ENCODE results near the gene GSDME.

The GSDME gene

DNA sequence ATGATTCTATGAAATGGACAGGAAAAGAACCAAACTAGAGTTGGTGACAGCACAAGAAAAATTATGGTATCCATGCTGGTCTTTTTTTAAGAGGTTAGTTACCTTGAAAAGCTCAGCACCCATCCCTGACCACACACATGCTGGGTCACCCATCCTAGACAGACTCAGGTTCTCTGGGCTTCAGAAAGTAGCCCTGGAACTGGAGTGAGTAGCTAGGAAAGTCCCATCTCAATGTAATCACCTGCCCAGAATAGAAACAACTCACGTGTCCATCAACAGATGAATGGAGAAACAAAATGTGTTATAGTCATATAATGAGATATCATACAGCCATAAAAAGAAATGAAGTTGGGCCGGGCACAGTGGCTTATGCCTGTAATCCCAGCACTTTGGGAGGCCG, 37.0 kb downstream of the GSDME start:
- Histone ChIP-seq H3K4me3 (ENCODE audit: low read length) (no peak overlapping the region), H3K36me3 (ENCODE audit: control insufficient read depth, low read length) (no peaks in the 10 kb centered on the region), H3K27ac (ENCODE audit: low read depth, low read length) (no peak overlapping the region), H3F3A (ENCODE audit: control insufficient read depth, insufficient read depth) (no peaks in the 10 kb centered on the region), H4K20me1 (ENCODE audit: control insufficient read depth, insufficient read depth, low read depth, low read length) (no peaks in the 10 kb centered on the region), H3K9me3 (ENCODE audit: control insufficient read depth, insufficient read depth, low read length) (no peaks in the 10 kb centered on the region), H3K4me2 (ENCODE audit: low read length) (no peak overlapping the region), H3K79me2 (ENCODE audit: control insufficient read depth, low read length) (no peaks in the 10 kb centered on the region), H3K9me2 (replicated peaks; ENCODE audit: control insufficient read depth, low read length) (no peaks in the 10 kb centered on the region), H3K4me1 (ENCODE audit: control insufficient read depth, low read length) (peaks cover 20% of the 10 kb centered on the region), H3K27me3 (ENCODE audit: control insufficient read depth, low read length) (peaks cover 57% of the 10 kb centered on the region)
- TF ChIP-seq CTCF (IDR thresholded peaks at IDR 0.05; ENCODE audit: low read depth, low read length, poor library complexity, severe bottlenecking) (no peak), EZH2phosphoT487 (IDR thresholded peaks at IDR 0.05; ENCODE audit: borderline replicate concordance, low read length) (no peak)

GRCh38 chr7:24718977-24719491, 38.2 kb downstream of the GSDME start:
- no peaks in the 10 kb centered on the region for H3K36me3 ChIP-seq (ENCODE audit: control insufficient read depth, low read length)
- peaks cover 20% of the 10 kb centered on the region for H3K4me1 ChIP-seq (ENCODE audit: control insufficient read depth, low read length)
- H3K79me2 ChIP-seq (ENCODE audit: control insufficient read depth, low read length), result no peaks in the 10 kb centered on the region
- H4K20me1 ChIP-seq (ENCODE audit: control insufficient read depth, insufficient read depth, low read depth, low read length), result no peaks in the 10 kb centered on the region
- no peak overlapping the region for H3K4me3 ChIP-seq (ENCODE audit: low read length)
- no peaks in the 10 kb centered on the region for H3K9me3 ChIP-seq (ENCODE audit: control insufficient read depth, insufficient read depth, low read length)
- H3K9me2 ChIP-seq (replicated peaks; ENCODE audit: control insufficient read depth, low read length), result no peaks in the 10 kb centered on the region
- H3K27ac ChIP-seq (ENCODE audit: low read depth, low read length), result no peak overlapping the region
- H3K27me3 ChIP-seq (ENCODE audit: control insufficient read depth, low read length), result peaks cover 68% of the 10 kb centered on the region
- TF ChIP-seq EZH2phosphoT487 (IDR thresholded peaks at IDR 0.05; ENCODE audit: borderline replicate concordance, low read length) (no peak), CTCF (IDR thresholded peaks at IDR 0.05; ENCODE audit: low read depth, low read length, poor library complexity, severe bottlenecking) (no peak)
- no peaks in the 10 kb centered on the region for H3F3A ChIP-seq (ENCODE audit: control insufficient read depth, insufficient read depth)
- no peak overlapping the region for H3K4me2 ChIP-seq (ENCODE audit: low read length)

DNA sequence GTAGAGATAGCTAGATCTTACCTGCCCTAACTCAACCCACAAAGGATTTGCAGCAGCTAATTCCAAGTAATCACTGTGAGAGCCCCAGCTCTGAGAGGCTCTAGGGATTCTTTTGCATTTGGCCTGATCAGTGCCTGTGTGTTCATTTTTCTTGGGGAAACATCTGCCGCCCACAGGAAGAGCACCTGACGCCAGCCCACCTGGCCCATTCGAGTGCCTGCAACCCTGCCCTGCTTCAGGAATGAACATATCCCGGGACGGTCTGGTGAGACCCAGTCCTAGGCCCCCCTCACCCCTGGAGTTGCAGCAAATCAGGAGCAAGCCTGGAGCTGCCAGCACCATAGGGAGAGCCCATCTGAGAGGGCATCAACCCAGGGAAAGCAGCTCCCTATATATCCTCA, 38.8 kb downstream of the GSDME start:
- Histone ChIP-seq H3K79me2 (ENCODE audit: control insufficient read depth, low read length) (no peaks in the 10 kb centered on the region), H3K27ac (ENCODE audit: low read depth, low read length) (no peak overlapping the region), H4K20me1 (ENCODE audit: control insufficient read depth, insufficient read depth, low read depth, low read length) (no peaks in the 10 kb centered on the region), H3K4me2 (ENCODE audit: low read length) (no peak overlapping the region), H3F3A (ENCODE audit: control insufficient read depth, insufficient read depth) (no peaks in the 10 kb centered on the region), H3K4me3 (ENCODE audit: low read length) (no peak overlapping the region), H3K9me3 (ENCODE audit: control insufficient read depth, insufficient read depth, low read length) (no peaks in the 10 kb centered on the region), H3K4me1 (ENCODE audit: control insufficient read depth, low read length) (peaks cover 20% of the 10 kb centered on the region), H3K36me3 (ENCODE audit: control insufficient read depth, low read length) (no peaks in the 10 kb centered on the region), H3K9me2 (replicated peaks; ENCODE audit: control insufficient read depth, low read length) (no peaks in the 10 kb centered on the region), H3K27me3 (ENCODE audit: control insufficient read depth, low read length) (peaks cover 69% of the 10 kb centered on the region)
- no peak for TF ChIP-seq EZH2phosphoT487 (IDR thresholded peaks at IDR 0.05; ENCODE audit: borderline replicate concordance, low read length)
- TF ChIP-seq CTCF (IDR thresholded peaks at IDR 0.05; ENCODE audit: low read depth, low read length, poor library complexity, severe bottlenecking), result no peak

Data from DOHH2 (cell line).